Astrocyte (in vitro differentiated cells and primary cell): ENCODE data around the gene RAB31. TPM values are rescaled to one million over a fixed set of nuclear protein-coding genes. Genes with fewer than 3 reads are reported as not detected.
"Not testable (repeated sequence)": the region's sequence is repeated elsewhere in the genome, so short reads cannot be mapped to it uniquely, and the experiment has no call there.

ENCODE experiments used
- DNase-seq: peaks from one replicate; pipeline ENCODE4 v3.0.0-alpha.2; 2010; ENCODE audit warnings: low read depth
- FAIRE-seq: peaks from 2 replicates; lab custom pipeline; 2011; peaks lifted over from hg19 to GRCh38; lab: Jason Lieb, UNC
- H2AFZ ChIP-seq: 2 replicates; pipeline ENCODE4 v1.6.0; 2012; ENCODE audit warnings: low read depth, low read length, inconsistent platforms
- H3K27ac ChIP-seq: 2 replicates; pipeline ENCODE4 v1.5.1; 2011; ENCODE audit warnings: low read depth, low read length, inconsistent platforms
- H3K27me3 ChIP-seq: 2 replicates; pipeline ENCODE4 v1.6.0; 2011; ENCODE audit warnings: low read length, inconsistent platforms; ENCODE audit not compliant: insufficient read depth
- H3K36me3 ChIP-seq: 2 replicates; pipeline ENCODE4 v1.5.1; 2011; ENCODE audit warnings: low read length, inconsistent platforms; ENCODE audit not compliant: insufficient read depth
- H3K4me1 ChIP-seq: 2 replicates; pipeline ENCODE4 v1.5.1; 2011; ENCODE audit warnings: low read length, inconsistent platforms; ENCODE audit not compliant: insufficient read depth
- H3K4me2 ChIP-seq: 2 replicates; pipeline ENCODE4 v1.6.0; 2012; ENCODE audit warnings: low read length, inconsistent platforms
- H3K4me3 ChIP-seq: 2 replicates; pipeline ENCODE4 v1.5.1; 2011; ENCODE audit warnings: low read depth, mild to moderate bottlenecking, low read length, inconsistent platforms; ENCODE audit not compliant: insufficient read depth
- H3K79me2 ChIP-seq: 2 replicates; pipeline ENCODE4 v1.6.0; 2012; ENCODE audit warnings: mild to moderate bottlenecking, low read length, inconsistent platforms; ENCODE audit not compliant: insufficient read depth
- H3K9ac ChIP-seq: 2 replicates; pipeline ENCODE4 v1.6.0; 2012; ENCODE audit warnings: mild to moderate bottlenecking, low read length, inconsistent platforms
- H3K9me3 ChIP-seq: 2 replicates; pipeline ENCODE4 v1.5.1; 2012; ENCODE audit warnings: low read depth, mild to moderate bottlenecking, low read length, inconsistent platforms; ENCODE audit not compliant: insufficient read depth
- H4K20me1 ChIP-seq: 2 replicates; pipeline ENCODE4 v1.6.0; 2012; ENCODE audit warnings: low read length, inconsistent platforms; ENCODE audit not compliant: insufficient read depth
- H3K27ac Mint-ChIP-seq: one replicate; pipeline ENCODE4 v1.8.0; 2021; ENCODE audit warnings: mild to moderate bottlenecking, mixed read lengths; ENCODE audit not compliant: unreplicated experiment
- H3K27me3 Mint-ChIP-seq: one replicate; pipeline ENCODE4 v1.8.0; 2021; ENCODE audit warnings: low read depth, mixed read lengths; ENCODE audit not compliant: unreplicated experiment
- H3K36me3 Mint-ChIP-seq: one replicate; pipeline ENCODE4 v1.8.0; 2021; ENCODE audit warnings: low read depth, mixed read lengths; ENCODE audit not compliant: unreplicated experiment
- H3K4me1 Mint-ChIP-seq: one replicate; pipeline ENCODE4 v1.8.0; 2021; ENCODE audit warnings: low read depth, mixed read lengths; ENCODE audit not compliant: unreplicated experiment
- H3K4me3 Mint-ChIP-seq: one replicate; pipeline ENCODE4 v1.8.0; 2021; ENCODE audit warnings: mild to moderate bottlenecking, moderate library complexity, mixed read lengths; ENCODE audit not compliant: unreplicated experiment
- H3K9me3 Mint-ChIP-seq: one replicate; pipeline ENCODE4 v1.8.0; 2021; ENCODE audit warnings: mild to moderate bottlenecking, mixed read lengths; ENCODE audit not compliant: unreplicated experiment
- CTCF ChIP-seq: IDR thresholded peaks from 2 replicates; pipeline ENCODE4 v1.5.1; 2011; ENCODE audit warnings: low read depth, mild to moderate bottlenecking, inconsistent platforms, low read length, moderate library complexity; ENCODE audit not compliant: insufficient read depth
- EZH2 ChIP-seq: IDR thresholded peaks from 2 replicates; pipeline ENCODE4 v1.6.1; 2012; ENCODE audit warnings: mild to moderate bottlenecking, low read length, inconsistent platforms; ENCODE audit not compliant: insufficient read depth
- total RNA-seq: library from RNA; stranded (reverse); gene quantifications from 2 replicates; pipeline ENCODE4 v1.2.1, GENCODE V29; 2021

The RAB31 gene
- total RNA-seq, 1 donor from 2014 or later: 100 TPM

GRCh38 chr18:9890957-9891356 lies 182.9 kb downstream of the RAB31 start:
- Histone ChIP-seq H3K27ac (no peak overlapping the region), H3K9me3 (no peaks in the 10 kb centered on the region)
- no peak for FAIRE-seq

GRCh38 chr18:9891515-9891914 lies 183.4 kb downstream of the RAB31 start:
- H3K9me3 ChIP-seq, H3K27me3 Mint-ChIP-seq, H3K9ac ChIP-seq, H3K27ac Mint-ChIP-seq, H3K27me3 ChIP-seq, H3K4me3 ChIP-seq, H3K9me3 Mint-ChIP-seq, H3K27ac ChIP-seq, H3K79me2 ChIP-seq, H3K36me3 ChIP-seq, H3K4me1 ChIP-seq, H3K4me2 ChIP-seq, H4K20me1 ChIP-seq, H3K36me3 Mint-ChIP-seq, H2AFZ ChIP-seq, H3K4me3 Mint-ChIP-seq, H3K4me1 Mint-ChIP-seq, FAIRE-seq: not testable (repeated sequence)
- peak; percentile 59 for DNase-seq

More at GRCh38 chr18:9890957-9891356, 182.9 kb downstream of the RAB31 start:
- Histone ChIP-seq H3K27me3 (no peaks in the 10 kb centered on the region), H3K4me2 (no peak overlapping the region), H3K4me1 (no peaks in the 10 kb centered on the region), H3K79me2 (no peaks in the 10 kb centered on the region), H2AFZ (no peak overlapping the region), H4K20me1 (no peaks in the 10 kb centered on the region), H3K9ac (no peak overlapping the region), H3K36me3 (no peaks in the 10 kb centered on the region), H3K4me3 (no peak overlapping the region)
- Mint-ChIP-seq H3K27me3 (no peaks in the 10 kb centered on the region), H3K4me1 (no peaks in the 10 kb centered on the region), H3K36me3 (no peaks in the 10 kb centered on the region), H3K27ac (no peak overlapping the region), H3K9me3 (peaks cover 3% of the 10 kb centered on the region), H3K4me3 (no peak overlapping the region)
- TF ChIP-seq EZH2 (no peak), CTCF (no peak)
- DNase-seq: no peak

GRCh38 chr18:9894454-9895068 lies 186.5 kb downstream of the RAB31 start:
- Mint-ChIP-seq H3K9me3 (no peaks in the 10 kb centered on the region), H3K4me3 (no peak overlapping the region), H3K27ac (no peak overlapping the region), H3K4me1 (peaks cover 9% of the 10 kb centered on the region), H3K27me3 (no peaks in the 10 kb centered on the region), H3K36me3 (no peaks in the 10 kb centered on the region)
- Histone ChIP-seq H3K79me2 (no peaks in the 10 kb centered on the region), H3K4me2 (no peak overlapping the region), H3K4me3 (no peak overlapping the region), H3K27me3 (no peaks in the 10 kb centered on the region), H3K4me1 (no peaks in the 10 kb centered on the region), H4K20me1 (no peaks in the 10 kb centered on the region), H3K36me3 (no peaks in the 10 kb centered on the region), H3K27ac (no peak overlapping the region), H3K9ac (no peak overlapping the region), H2AFZ (no peak overlapping the region), H3K9me3 (no peaks in the 10 kb centered on the region)
- no peak for TF ChIP-seq EZH2
- no peak for DNase-seq
- no peak for FAIRE-seq
